WTC11 (cell line): ENCODE measurements around the gene SMYD3.

Source experiments
- ESRRA ChIP-seq: sonication (generic); formaldehyde crosslinking; IDR thresholded peaks from 2 replicates; pipeline ENCODE4 v1.8.1; 2022; ENCODE audit warnings: mild to moderate bottlenecking, missing genetic modification reagents, borderline replicate concordance
- FOXJ3 ChIP-seq: sonication (generic); formaldehyde crosslinking; IDR thresholded peaks from 2 replicates; pipeline ENCODE4 v1.9.0; 2021; ENCODE audit warnings: missing genetic modification reagents, mild to moderate bottlenecking, borderline replicate concordance
- ZNF512 ChIP-seq: sonication (generic); formaldehyde crosslinking; IDR thresholded peaks from 2 replicates; pipeline ENCODE4 v1.8.1; 2022; ENCODE audit warnings: missing genetic modification reagents, borderline replicate concordance
- TF ChIP-seq, protein P1 (sequence below): fragments of 200-600 bp; IDR thresholded peaks from 2 replicates; pipeline ENCODE4 v1.8.0; 2022; ENCODE audit warnings: antibody characterized with exemption

DNA sequence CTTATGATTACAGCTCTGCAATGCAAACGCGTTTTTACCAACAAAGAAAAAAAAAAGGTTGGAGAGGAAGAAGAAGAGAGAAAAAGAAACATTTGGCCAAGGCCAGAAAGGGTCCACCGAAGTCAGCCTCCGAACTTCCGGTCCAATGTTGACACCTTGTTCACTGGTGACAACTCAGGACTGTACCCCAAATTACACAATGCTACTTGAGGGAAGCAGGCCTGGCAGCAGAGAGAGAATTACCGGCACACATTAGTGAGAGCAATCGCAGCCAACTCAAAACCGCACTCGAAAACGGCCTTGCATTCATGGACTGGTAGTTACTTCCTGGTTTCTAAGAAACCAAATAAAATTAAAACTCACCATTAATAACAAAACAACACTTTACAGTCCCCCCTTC is 699.8 kb downstream of the SMYD3 start:
- TF ChIP-seq, protein P1, sequence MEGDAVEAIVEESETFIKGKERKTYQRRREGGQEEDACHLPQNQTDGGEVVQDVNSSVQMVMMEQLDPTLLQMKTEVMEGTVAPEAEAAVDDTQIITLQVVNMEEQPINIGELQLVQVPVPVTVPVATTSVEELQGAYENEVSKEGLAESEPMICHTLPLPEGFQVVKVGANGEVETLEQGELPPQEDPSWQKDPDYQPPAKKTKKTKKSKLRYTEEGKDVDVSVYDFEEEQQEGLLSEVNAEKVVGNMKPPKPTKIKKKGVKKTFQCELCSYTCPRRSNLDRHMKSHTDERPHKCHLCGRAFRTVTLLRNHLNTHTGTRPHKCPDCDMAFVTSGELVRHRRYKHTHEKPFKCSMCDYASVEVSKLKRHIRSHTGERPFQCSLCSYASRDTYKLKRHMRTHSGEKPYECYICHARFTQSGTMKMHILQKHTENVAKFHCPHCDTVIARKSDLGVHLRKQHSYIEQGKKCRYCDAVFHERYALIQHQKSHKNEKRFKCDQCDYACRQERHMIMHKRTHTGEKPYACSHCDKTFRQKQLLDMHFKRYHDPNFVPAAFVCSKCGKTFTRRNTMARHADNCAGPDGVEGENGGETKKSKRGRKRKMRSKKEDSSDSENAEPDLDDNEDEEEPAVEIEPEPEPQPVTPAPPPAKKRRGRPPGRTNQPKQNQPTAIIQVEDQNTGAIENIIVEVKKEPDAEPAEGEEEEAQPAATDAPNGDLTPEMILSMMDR: no peak
- no peak for TF ChIP-seq ESRRA (CRISPR knock-in tag)
- TF ChIP-seq FOXJ3: no peak
- TF ChIP-seq ZNF512: no peak
